Measurements from ENCODE around the gene MANEAL.
A peak's percentile ranks its signal among the peaks of the same experiment; 100 is the strongest.

The MANEAL gene

DNA sequence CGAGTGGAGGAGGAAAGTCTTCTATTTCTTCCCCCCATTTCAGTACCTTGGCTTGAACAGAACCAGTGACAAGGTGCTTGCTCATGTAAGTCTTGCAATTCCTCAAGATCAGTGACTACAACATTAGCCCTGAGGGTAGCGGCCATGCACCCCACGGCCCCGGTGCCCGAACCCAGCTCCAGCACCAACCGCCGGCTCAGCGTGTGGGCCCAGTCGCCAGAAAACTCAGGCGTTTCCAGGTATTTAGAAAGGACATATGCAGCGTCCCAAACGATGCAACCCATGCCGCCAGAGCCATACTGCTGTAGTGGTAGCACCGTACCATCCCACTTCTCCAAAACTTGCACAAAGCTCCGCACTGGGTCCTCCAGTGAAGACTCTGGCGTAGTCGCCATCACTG is 11.2 kb upstream of the MANEAL start:
- DNase-seq (ENCODE audit: low spot score): no peak

DNA sequence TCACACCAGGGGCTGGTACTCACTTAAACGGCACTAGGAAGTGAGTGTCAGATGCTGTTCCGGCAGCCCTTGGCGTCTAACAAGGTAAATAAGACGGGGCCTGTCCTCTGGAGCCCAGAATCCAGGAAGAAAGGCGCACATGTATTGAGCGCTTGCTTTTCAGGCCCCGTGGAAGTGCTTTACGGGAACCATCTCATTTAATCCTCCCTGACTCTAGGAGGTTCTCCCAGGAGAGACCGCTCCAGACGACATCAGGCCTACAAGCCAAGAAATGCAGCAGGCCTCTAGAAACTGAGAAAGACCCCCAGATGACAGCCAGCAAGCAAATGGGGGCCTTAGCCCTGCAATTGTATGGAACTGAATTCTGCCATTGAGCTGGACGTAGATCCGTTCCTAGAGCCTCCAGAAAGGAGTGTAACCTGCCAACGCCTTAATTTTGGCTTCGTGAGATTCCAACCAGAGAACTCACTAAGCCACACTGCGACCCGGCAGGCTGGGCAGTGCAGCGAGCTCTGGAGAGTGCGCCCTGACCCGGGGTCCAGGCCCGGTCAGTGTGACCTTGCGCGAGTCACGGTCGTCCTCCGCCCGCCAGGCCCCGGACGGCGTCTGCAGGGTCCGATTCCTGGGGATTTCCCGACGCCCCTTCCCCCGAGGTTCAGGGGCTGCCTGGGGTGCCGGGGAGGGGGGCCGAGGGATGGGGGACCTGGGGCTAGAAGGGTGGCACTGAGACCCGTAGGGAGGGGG is 532 bp upstream of the MANEAL start:
- no peak for DNase-seq (ENCODE audit: low spot score)

DNA sequence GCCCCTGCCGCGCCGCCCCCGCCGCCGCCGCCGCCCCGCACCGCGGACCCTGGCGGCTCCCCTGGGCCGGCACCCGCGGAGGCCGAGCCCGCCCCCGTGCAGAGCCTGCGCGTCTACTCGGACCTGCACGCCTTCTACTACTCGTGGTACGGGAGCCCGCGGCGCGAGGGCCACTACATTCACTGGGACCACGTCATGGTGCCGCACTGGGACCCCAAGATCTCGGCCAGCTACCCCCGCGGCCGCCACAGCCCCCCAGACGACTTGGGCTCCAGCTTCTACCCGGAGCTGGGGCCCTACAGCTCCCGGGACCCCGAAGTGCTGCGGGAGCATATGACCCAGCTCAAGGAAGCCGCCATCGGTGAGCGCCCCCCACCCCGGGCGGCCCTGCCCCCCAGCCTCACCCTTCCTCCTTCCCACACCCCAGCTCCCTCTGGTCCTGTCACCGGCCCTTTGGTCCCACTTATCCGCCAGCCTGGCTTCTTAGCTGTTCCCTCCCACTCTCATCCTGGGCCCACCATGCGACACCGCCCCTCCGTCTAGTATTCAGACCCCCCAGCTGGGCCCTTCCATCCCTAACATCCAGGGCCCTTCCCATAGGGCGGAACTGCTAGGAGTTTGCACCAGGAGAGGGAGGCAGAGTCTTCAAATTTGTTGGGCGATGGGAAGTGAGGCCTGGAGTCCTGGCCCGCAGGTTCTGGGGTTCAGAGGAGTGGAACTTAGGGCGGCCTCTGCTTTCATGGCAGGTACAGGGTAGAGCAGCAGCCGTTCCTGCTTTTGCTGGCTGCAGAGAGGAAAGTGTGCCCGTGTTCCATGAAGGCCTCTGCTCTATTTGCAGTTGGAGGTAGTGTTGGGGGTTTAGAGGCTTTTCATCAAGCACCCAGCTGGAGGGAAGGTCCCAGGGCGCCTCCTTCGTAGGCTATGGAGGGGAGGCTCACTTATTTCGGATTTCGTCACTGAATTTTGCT is 1.0 kb downstream of the MANEAL start:
- no peak for DNase-seq (ENCODE audit: low spot score)

DNA sequence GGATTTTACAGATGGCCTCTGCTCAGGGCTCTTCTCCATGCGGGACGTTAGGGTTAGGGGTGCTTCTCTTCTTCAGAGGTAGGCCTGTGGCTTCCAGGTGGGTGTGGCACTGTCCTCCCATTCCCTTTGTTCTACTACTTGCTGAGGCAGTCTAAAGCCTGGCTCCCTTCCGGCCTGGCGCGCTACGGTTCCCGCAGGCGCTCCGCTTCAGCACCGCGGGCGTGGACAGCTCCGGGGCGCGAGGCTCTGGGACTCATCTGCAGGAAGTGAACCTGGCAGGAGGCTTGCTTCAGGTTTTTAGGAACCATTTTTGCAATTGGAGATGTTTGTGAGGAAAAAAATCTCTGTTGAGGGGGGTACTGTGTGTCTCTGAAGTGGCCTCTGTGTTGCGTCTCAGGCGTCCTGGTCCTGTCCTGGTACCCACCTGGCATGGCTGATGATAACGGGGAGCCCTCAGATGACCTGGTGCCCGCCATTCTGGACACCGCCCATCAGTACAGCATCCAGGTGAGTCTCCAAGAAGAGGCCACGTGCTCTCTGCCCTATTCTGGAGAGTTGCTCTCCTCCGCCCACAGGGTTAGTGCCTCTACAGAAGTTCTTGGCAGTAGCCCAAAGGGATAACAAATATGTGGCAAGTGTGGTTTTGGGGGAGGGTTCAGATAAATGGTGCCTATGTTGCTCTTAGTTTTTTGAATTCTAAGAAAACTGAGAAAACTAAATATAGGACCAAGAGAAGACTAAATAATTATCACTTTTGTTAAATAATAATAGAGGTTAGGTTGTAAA is 1.9 kb downstream of the MANEAL start:
- peak; percentile 73 for DNase-seq (ENCODE audit: low spot score)

DNA sequence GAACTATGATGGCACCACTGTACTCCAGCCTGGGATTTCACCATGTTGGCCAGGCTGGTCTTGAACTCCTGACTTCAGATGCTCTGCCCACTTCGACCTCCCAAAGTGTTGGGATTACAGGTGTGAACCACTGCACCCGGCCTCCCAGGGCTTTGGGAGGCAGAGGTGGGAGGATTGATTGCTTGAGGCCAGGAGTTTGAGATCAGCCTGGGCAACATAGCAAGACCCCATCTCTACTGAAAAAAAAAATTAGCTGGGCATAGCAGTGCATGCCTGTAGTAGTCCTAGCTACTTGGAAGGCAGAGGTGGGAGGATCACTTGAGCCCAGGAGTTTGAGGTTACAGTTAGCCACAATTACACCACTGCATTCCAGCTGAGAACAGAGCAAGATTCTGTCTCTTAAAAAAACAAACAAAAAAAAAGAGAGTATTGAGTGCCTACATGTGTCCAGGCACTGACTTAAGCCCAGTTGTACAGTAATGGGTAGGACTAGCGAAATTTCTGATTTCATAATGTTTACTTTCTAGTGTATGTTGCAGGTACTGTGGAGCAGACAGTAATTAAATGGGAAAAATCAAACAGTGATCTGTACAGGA is 4.2 kb downstream of the MANEAL start:
- DNase-seq (ENCODE audit: low spot score): peak; percentile 12

DNA sequence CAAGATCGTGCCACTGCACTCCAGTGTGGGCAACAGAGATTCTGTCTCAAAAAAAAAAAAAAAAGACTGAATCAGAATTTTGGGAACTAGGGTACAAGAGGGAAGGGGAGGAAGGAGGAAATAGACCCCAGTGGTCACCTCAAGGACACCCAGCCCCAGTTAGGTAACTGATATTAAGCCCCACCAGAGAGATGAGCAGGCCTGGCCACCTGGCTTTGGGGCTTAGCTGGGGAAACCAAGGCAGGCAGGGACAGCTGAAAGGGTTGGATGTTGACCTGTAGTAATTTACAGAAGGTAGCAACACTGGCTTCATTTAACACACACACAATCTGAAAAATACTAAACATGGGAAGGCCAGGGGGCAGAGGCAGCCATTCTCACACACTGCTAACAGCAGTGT is 8.8 kb downstream of the MANEAL start:
- DNase-seq (ENCODE audit: low spot score): no peak

DNA sequence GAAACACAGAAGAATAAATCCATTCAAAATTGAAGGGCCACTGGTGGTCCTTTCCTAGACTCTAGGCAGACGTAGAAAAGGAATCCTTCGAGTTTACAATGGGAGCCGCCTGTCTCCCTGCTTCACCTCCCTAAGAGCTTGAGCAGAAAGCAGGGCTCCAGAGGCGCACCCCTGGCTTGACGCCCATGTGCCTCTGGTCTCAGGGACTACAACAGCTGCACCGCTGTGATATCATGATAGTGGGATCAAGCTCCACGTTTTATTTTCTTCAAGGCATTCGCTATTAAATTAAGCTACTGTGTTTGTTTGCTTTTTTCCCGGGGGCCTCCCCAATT is 13.5 kb downstream of the MANEAL start:
- no peak for DNase-seq (ENCODE audit: low spot score)

DNA sequence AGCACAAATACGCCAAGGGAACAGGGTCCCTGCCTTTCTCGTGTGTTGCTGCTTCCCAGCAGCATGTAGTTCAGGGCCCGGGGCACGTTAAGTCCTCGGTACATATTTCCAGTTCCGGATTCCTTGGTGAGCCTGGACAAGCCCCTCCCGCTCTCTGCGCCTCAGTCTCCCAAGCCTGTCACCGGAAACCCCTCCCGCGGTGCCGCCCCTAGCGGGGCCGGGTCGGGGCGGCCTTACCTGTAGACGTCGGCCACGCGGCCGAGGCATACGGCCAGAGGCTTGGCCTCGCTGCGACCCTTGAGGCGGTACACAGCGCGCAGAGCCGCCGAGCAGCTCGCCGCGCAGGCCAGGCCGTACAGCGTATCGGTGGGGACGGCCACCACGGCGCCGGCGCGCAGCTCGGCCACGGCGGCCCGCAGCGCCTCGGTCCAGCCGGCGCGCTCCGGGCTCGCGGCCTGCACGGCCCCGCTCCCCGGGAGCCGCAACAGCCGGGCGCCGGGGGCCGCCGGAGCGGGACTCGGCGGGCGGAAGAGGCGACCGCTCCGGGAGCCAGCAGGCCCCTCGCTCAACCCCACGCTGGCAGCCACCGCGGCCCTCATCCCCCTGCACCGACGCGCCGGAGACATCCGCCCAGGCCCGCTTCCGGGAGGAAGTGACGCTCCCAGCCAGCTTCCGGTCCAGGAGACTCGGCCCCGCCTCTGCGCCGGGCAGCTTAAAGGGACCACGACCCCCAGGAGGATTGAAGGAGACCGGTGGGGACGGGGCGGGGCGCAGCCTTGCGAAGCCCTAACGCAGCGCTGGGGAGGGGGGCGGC is 14.1 kb downstream of the MANEAL start, which contains the start of the genes C1orf122 and YRDC:
Gene C1orf122, plus strand, starts transcription at position 236 of the 814 bp plus-strand sequence. CDS start 615 bp downstream, outside the sequence.
Gene YRDC, minus strand, starts transcription at position 654 of the 814 bp plus-strand sequence. Its CDS starts 28 bp downstream, at position 626.
- peak; percentile 92 for DNase-seq (ENCODE audit: low spot score)

DNA sequence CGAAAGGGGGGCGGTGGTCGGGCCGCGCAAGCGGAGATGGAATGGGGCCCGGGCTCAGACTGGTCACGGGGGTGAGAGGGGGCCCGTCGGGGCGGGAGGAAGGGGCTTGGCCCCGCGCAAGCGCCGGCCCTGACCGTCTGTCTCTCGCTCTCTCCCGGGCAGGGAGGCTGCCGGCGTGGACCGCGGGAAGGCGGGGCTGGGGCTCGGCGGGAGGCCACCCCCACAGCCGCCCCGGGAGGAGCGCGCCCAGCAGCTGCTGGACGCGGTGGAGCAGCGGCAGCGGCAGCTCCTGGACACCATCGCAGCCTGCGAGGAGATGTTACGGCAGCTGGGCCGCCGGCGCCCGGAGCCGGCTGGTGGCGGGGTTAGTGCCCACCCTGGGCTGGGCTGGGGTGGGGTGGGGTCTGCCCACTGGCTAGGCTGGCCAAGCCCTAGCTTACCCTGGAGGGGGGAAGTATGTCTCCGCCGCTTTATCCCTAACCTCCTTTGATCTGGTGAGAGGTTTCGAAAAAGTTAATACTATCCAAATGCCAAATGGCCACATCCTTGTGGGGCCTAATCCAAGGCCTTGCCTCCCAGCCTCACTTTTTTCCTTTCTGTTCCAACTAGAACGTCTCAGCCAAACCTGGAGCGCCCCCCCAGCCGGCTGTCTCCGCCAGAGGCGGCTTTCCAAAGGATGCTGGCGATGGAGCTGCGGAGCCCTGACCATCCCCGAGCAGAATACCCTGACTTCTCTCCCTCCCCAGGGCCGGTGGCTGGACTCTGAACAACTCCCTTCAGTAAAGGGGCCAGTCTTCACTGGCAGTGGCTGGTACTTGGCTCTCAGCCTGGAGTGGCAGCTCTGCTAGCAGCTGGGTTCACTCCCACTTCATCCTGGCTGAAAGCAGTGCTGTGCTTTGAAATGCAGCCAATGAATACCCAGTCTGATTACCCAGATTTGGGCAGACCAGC is 15.0 kb downstream of the MANEAL start:
- peak; percentile 71 for DNase-seq (ENCODE audit: low spot score)

DNA sequence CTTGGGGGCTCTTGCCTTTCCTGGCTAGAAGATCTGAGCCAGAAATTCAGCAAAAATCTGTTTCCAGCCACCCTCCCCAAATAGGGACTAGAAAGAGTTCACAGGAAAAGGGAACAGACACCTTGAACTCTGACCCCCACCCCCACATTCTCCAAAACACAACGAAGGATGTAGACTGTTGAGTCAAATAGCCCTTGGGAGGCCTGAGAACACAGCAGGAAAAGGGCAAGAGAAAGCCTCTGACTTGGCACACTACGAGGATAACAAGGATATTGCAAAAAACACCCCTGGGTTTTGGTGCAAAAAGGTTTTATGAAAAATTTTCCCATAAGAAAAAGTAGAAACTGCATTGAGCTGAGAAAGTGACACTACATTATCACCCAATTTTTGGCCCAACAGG is 16.3 kb downstream of the MANEAL start:
- no peak for DNase-seq (ENCODE audit: low spot score)

DNA sequence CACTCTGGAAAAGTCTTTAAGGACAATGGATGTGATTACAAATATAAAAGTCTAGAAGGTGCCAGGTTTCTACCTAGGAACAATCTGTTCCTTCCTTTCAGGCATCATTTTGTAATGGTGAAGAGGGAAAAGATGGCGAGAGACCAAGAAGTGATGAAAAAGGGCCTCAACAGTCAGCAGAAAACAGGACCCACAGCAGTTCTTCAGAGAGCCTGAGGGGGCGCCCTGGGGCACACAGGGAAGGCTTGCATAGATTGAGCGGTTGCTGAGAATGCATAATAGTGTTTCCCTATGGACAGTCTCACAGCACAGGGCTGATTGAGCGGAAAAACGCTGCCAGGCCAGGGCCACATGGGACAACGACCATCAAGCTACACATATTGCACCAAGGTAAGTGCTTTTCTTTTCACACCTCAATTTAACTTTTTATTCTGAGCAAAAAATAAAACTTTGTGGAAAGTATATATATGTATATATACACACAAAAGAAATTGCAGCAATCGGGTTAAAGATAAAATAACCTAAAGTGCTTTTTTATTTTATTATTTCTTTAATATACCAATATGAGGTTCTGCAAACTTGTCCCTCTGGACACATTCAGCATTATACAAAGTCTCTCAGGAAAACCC is 17.5 kb downstream of the MANEAL start:
- peak; percentile 77 for DNase-seq (ENCODE audit: low spot score)

DNA sequence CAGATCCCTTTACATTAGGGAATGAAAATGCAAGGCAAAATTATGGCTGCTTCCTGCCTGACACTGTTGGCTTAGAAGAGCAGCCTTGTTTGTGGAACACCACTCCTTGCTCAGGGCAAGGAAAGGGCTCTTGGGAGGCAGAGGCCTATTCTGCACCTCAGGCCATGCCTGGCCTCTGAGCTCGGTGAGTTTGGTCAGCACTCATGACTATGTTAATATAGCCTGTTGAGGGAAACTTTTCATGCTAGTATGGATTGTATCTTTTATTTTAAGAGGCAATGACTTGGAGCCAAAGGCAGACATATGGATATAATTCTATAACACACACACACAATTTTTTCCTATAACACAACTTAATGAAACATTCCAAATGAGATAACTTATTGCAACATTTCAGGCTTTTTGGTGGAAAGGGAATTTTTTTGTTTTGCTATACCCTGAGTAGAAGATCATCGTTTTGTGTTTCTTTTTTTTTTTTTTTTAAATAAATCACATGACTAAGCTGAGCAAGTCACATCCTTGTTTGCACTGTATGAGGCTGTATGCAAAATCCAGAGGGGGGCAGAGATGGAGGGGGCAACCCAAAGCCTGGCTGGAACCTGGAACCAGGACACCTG is 20.0 kb downstream of the MANEAL start:
- DNase-seq (ENCODE audit: low spot score): no peak

DNA sequence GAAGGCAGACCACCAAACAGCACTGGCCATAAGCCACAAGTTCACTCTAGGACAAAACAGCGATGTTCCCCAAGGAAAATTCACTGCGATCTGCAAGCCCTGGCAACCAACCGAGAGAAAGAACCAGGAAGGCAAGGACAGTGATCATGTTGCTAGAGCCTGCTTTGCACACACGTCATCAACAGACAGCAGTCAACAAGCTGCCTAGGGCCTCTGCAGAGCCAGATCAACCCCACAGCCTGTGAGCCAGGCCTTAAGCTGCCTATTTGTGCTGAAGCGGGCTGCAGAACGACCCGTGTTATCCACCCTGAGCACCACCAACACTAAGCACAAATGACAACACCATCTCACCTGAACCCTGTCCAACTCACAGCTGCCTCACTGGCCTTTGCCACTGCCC is 20.6 kb downstream of the MANEAL start:
- DNase-seq (ENCODE audit: low spot score): no peak

DNA sequence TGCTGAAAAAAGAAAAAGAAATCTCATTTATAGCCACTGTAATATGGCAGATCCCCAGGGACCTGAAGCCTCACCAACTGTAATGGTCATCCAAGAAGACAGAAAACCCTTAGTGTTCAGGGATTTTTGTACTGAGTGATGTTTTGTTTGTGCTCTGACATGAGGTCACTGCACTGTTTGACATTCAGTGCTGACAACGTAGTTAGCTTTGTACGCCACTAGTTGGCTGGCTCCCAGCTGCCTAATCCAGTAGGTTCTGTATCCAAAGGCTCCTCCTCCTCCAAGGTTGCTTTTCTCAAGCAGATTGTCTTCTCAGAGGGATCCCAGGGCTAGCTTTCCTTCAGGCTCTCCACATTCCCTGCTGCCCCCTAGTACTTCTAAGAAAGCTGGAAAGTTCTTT is 23.8 kb downstream of the MANEAL start:
- no peak for DNase-seq (ENCODE audit: low spot score)

DNA sequence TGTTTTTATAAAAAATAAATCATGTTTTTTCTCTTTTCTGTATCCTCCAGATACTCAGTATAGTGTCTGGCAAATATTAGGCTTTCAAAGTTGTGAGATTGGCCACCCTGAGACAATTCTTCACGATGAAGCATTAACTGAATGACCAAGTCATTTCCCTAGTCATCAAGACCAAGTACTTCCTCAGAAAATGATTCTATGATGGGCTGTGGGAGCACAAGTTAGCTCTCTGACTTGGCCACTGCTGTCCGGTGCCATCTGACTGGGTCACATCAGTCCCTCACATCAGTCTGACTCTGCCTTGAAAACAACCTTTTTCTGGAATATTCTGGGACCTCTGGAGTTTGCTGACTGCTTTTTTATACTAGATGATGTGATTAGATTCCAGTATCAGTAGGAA is 27.8 kb downstream of the MANEAL start:
- DNase-seq (ENCODE audit: low spot score): no peak

DNA sequence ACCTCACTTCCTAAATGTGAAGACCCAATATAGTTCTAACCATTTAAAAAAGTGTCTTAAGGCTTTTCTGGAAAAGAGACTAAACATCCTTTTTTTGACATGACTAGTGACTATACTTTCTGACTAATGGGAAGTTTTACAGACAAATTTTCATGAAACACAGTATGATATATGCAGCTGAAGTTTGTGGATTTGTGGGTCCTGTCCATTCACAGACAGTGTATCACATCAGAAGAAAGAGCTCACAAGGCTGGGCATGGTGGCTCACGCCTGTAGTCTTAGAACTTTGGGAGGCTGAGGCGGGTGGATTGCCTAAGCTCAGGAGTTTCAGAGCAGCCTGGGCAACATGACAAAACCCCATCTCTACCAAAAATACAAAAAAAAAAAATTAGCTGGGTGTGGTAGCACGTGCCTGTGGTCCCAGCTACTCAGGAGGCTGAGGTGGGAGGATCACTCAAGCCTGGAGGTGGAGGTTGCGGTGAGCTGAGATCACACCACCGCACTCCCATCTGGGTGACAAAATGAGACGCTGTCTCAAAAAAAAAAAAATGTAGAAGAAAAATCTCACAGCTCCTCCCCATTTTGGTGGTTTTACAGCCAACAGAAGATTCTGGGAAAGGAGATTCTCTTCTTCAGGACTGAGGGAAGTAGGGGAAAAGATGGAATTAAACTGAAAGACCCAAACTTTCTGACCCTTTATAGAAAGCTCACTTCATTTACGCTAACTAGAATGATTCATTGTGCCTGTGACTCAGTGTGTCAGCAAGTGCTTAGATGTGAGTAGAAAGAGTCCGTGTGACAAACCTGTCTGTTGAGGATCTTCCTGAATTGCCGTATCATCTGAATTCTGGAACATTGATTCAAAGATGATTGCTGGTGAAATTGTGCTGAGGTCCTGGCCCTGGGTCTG is 29.5 kb downstream of the MANEAL start:
- no peak for DNase-seq (ENCODE audit: low spot score)

DNA sequence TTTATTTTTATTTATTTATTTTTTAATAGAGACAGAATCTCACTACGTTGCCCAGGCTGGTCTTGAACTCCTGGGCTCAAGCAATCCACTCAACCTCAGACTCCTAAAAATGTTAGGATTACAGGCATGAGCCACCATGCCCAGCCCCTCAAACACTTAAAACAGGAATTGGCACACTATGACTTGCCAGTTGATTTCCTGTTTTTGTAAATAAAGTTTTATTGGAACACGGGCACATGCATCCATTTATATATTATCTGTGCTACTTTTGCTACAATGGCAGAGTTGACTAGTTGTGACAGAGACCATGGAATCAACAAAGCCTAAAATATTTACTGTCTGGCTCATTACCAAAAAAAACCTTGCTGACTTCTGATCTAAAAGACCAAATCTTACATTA is 30.4 kb downstream of the MANEAL start:
- no peak for DNase-seq (ENCODE audit: low spot score)

DNA sequence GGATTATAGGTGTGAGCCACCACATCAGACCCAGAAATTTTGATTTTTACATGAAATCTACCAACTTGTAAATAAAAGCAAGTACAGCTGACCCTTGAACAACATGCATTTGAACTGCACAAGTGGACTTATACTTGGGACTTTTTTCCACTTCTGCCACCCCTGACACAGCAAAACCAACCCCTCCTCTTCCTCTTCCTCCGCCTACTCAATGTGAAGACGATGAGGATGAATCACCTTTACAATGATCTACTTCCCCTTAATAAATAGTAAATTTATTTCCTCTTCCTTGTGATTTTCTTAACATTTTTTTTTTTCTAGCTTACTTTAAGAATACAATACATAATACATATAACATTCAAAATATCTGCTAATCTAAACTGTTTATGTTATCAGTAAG is 31.9 kb downstream of the MANEAL start:
- no peak for DNase-seq (ENCODE audit: low spot score)

Data from SW480 (cell line).